ENCODE results near the gene DPYSL3. TPM values are rescaled to one million over a fixed set of nuclear protein-coding genes. Genes with fewer than 3 reads are reported as not detected.

The DPYSL3 gene
- total RNA-seq, 1 donor from 2014 or later, result 81.2 TPM

DNA sequence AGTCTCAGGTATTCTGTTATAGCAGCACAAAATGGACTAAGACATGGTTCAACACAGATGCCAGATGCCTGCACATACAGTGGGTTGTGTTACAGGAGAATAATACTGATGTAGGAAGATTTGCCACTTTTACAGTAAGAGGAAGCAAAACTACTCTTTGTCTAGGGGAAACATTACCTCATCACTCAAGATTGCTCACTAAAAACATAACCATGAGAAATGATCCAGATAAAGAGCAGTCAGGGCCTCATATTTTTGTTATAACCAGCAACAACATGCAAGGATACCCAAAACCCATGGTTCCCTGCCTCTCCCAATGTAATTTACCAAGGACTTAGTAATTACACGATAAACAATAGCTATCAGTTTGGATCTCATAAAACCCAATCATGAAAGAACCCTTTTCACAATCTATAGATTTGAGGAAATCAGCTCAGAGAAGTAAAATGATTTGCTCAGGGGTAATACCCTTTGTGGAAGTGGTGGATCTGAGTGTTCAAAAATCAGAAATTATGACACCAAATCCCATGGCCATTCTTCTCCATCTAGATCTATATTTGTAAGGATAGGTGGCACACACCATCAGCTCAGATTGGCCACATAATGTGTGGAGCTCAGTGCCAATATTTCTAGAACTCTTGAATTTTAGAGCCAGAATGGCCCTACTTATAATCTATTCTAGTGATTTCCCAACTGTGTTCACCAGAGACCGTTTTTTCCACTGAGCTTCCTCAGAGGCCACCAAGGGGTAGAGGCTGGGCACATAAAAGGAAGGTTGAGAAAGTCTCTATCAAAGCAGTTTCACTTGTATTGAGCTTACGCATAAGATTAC, 27.8 kb downstream of the DPYSL3 start:
- DNase-seq (ENCODE audit: low spot score), result no peak
- intact Hi-C loops (cut with DNase I), result no loop called here

DNA sequence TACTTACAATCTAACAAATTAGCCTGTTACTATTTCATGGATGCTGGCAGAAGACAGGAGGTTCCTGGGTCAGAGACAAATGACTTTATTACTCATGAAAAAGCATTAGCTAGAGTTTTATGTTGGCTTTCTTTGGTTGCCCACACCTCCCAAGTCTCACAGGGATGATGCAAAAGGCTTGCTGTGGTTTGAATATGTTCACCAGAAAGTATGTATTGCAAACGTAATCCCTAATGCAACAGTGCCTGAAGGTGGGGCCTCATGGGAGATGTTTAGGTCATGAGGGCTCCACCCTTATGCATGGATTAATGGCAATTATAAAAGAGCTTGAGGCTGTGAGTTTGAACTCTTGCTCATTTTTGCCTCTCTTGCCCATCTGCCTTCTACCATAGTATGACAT, 28.5 kb downstream of the DPYSL3 start:
- intact Hi-C loops (cut with DNase I), result no loop called here
- DNase-seq (ENCODE audit: low spot score) (no peak), ATAC-seq (no peak)

More for the DNA sequence above, 27.8 kb downstream of the DPYSL3 start:
- ATAC-seq, result peak; percentile 21

GRCh38 chr5:147479949-147480348, 29.9 kb downstream of the DPYSL3 start:
- intact Hi-C loops (cut with DNase I), result no loop called here
- no peak for ATAC-seq

DNA sequence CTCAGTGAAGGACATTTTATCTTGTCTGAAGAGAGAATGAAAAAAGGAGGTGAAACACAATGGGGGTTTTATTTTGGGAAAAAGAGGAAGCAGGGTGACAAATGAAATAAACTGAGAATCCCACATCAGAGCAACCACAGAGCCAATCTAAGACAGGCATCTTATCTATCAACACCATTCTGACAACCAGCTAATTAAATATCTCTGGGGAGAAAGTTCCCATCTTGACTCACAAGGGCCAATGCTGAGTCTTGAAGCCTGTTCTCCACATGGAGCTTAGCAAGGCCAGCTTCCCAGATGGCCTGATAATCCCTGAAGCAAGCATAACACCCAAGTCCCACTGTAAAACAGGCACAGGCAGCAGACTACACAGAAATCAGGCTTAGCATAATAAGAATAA, 30.4 kb downstream of the DPYSL3 start:
- intact Hi-C loops (cut with DNase I), result no loop called here
- no peak for ATAC-seq
- no peak for DNase-seq (ENCODE audit: low spot score)

More at GRCh38 chr5:147479949-147480348, 29.9 kb downstream of the DPYSL3 start:
- DNase-seq (ENCODE audit: low spot score), result no peak

DNA sequence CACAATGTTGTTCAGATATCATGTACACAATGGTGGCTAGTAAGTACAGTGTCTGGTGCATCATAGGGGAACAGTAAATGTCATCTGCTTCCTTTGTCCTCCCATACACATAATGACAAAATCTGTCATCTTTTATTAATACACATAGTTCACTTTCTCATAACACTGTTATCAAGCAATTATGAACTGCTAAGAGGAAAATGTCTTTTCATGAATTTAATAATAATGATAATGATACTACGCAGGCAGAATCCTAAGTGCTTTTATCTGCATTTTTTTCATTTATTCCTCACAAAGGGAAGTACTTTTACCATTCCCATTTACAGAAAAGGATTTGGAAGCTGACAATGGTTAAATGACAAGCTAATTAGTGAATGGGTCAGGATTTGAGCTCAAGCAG, 35.7 kb downstream of the DPYSL3 start:
- intact Hi-C loops (cut with DNase I), result no loop called here
- DNase-seq (ENCODE audit: low spot score), result no peak
- ATAC-seq, result no peak

GRCh38 chr5:147472664-147473475, 37.0 kb downstream of the DPYSL3 start:
- peak; percentile 66 for ATAC-seq
- intact Hi-C loops (cut with DNase I), result no loop called here
- no peak for DNase-seq (ENCODE audit: low spot score)

GRCh38 chr5:147467973-147468508, 41.8 kb downstream of the DPYSL3 start:
- ATAC-seq (no peak), DNase-seq (ENCODE audit: low spot score) (no peak)
- intact Hi-C loops (cut with DNase I), result no loop called here

DNA sequence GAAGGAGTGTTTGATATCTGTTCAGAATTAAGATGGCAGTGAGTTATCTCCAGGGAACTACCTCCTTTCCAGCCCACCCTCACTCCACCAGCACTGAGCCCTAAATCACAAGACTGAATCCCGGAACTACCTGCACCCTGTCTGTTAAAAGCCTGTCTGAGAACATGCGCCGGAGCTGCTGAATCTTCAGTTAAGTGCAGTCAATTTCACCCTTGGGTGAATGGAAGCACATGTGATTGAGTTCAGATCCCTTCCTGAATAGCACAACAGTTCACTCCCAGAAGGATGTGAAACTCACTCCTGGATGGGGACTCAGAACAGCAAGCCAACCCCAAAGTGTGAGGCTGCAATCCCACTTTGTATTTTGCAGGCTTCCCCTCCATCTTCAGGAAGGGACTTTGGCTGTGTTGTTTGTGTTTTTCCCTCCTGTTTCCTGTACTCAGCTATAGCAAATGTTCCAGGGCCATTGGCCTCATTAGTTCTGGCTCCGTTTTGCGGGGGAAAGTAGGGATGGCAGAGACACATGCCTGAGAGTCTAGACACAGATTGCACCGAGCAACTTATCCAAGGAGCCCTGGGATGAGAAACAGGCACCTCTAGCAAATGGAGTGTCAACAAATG, 43.4 kb downstream of the DPYSL3 start:
- intact Hi-C loops (cut with DNase I), result no loop called here
- DNase-seq (ENCODE audit: low spot score), result no peak

GRCh38 chr5:147465747-147466146, 44.1 kb downstream of the DPYSL3 start:
- DNase-seq (ENCODE audit: low spot score) (no peak), ATAC-seq (no peak)
- intact Hi-C loops (cut with DNase I), result no loop called here

More for the DNA sequence above, 43.4 kb downstream of the DPYSL3 start:
- peak; percentile 39 for ATAC-seq

GRCh38 chr5:147464211-147464610, 45.7 kb downstream of the DPYSL3 start:
- peak; percentile 58 for ATAC-seq
- intact Hi-C loops (cut with DNase I), result no loop called here

GRCh38 chr5:147461915-147462314, 48.0 kb downstream of the DPYSL3 start:
- ATAC-seq (no peak), DNase-seq (ENCODE audit: low spot score) (no peak)
- intact Hi-C loops (cut with DNase I), result no loop called here

More at GRCh38 chr5:147464211-147464610, 45.7 kb downstream of the DPYSL3 start:
- DNase-seq (ENCODE audit: low spot score), result no peak

DNA sequence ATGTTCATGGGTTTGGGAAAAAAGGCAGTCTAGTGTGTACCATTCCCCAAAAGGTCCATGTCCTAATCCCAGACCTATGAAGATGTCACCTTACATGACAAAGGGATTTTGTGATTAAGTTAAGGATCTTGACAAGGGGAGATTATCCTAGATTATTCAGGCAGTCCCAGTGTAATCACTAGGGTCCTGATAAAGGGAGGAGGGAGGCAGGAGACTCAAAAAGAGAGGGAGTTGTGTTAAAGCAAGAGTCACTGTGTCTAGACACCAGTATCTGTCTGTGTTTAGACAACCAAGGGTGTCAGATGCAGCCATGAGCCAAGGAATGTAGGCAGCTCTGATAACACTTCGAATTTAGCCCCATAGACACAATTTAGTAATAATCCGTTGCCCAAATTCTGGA, 49.5 kb downstream of the DPYSL3 start:
- DNase-seq (ENCODE audit: low spot score) (no peak), ATAC-seq (no peak)
- intact Hi-C loops (cut with DNase I), result no loop called here

DNA sequence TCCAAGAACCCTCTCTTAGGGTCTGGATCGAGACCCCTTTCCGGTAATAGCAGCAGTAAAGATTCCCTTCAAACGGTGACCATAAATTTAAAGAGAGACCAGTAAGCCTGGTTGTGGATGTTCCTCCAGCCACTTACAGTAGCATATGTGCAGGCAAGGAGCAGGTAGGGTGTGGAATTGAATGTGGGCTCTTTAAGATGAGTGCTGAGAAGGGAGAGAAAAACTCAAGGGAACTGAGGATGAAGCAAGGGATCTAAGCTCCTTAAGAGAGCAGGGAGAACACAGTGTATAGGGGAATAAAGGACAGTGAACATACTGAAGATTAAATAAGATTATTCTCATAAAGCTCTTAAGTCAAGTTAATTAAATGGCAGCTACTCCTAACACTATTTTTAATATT, 51.3 kb downstream of the DPYSL3 start:
- intact Hi-C loops (cut with DNase I), result no loop called here
- ATAC-seq, result no peak
- no peak for DNase-seq (ENCODE audit: low spot score)

DNA sequence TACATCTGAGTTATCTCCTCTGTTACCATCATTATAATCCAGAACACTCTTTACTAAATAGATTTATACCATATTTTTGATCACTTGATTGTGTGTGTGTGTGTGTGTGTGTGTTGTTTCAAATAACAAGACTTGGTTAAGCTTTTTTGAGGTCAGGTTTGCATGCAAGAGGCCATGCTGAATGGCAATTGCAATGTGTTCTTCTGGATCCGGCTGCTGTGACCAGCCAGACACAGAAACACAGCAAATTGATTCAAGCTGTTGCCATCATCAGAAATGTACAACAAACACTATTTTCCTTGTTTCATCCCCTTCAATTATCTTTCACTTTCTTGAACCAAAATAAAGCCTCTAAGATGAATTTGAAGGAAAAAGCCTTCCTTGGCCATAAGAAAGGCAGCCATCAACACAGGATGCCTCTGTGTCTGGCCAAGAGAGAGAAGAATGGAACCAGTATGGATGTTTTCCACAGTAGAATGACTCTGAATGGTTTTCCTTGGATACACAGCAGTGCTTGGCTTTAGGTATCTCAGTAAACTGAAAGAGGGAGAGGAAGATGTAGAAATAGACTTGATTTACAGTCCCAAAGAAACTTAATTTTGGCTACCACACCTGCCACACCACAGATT, 53.9 kb downstream of the DPYSL3 start:
- intact Hi-C loops (cut with DNase I), result no loop called here
- DNase-seq (ENCODE audit: low spot score) (no peak), ATAC-seq (peak; percentile 19)

GRCh38 chr5:147454996-147455677, 54.7 kb downstream of the DPYSL3 start:
- intact Hi-C loops (cut with DNase I), result no loop called here
- ATAC-seq (peak; percentile 71), DNase-seq (ENCODE audit: low spot score) (no peak)

DNA sequence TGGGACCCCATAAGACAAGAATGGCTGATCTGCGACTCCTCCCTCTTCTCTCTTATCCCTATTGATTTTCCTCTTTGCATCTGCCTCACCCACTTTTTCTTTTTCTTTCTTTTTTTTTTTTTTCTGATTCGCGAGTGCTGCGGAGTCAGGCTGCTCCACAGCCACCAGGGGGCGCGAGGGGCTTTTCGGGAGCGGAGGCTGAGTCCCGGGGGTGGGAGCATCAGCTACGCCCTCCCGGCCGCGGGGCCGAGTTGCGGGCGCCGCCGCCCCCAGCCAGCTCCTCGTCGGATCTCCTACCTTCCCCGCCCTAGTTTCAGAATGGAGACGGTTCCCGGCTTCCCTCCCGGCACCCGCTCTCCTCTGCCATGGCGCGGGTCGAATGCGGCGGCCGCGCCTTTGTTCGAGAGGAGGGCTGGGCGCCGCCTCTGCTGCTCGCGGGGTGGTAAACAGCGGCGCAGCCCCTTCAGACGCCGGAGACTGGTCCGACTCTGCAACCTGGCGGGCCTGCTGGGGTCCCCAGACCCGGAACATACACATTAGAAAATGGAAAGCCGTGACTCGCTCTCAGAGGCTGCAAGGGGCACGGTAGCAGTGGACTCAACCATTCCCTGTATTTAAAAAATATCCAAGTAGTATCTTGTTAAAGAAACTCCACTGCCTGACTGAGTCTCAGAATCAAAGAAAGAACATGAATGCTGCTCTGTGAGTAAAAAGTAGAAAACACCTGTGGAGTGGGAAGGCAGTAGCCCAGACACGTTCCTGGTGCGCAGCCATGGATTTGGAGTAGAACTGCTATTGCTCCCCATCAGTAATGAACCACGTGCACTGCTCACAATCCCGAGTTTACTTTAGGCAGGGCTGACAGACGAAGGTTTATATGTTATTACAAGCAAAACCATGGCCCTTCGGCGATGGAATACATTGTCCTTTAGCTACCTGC, 55.7 kb downstream of the DPYSL3 start:
- peak; percentile 96 for DNase-seq (ENCODE audit: low spot score)
- intact Hi-C loops (cut with DNase I), result no loop called here
- ATAC-seq, result peak; percentile 90

DNA sequence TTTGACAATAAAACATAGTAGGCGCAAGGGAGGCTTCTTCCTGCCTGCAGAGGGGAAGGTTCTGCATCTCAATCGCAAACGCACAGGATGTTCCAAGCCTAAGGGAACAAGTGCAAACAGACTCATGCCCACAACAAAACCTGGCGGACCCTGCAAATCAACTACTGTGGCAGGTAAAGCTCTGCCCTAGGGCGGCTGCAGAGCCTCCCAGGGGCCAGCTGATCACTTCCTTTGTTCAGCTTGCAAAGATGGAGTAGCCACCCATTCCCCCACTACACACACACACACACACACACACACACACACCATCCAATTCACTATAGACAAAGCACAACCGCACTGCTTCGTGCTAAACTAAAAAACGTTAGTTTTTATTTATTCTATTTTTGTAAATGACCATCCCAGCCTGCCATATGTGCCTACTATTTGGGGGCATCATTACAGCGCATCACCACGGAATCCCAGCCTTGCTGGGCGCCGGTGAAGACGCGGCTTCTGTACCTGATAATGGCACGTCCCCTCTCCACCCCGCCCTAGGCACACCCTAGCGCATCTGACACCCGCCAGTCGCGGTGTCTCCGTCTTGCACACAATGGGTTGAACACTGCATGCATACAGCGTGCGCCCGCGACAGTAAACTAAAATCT, 57.6 kb downstream of the DPYSL3 start:
- no peak for DNase-seq (ENCODE audit: low spot score)
- no peak for ATAC-seq

More for the DNA sequence above, 57.6 kb downstream of the DPYSL3 start:
- intact Hi-C loops (cut with DNase I), result no loop called here
